GM19193 (cell line): ENCODE results near the gene PNLIPRP2.

ENCODE experiments used
- POLR2A ChIP-seq: IDR thresholded peaks from 4 replicates; pipeline ENCODE4 v1.6.1; 2011; ENCODE audit not compliant: insufficient read depth, insufficient read length; ENCODE audit errors: extremely low read depth

The PNLIPRP2 gene

DNA sequence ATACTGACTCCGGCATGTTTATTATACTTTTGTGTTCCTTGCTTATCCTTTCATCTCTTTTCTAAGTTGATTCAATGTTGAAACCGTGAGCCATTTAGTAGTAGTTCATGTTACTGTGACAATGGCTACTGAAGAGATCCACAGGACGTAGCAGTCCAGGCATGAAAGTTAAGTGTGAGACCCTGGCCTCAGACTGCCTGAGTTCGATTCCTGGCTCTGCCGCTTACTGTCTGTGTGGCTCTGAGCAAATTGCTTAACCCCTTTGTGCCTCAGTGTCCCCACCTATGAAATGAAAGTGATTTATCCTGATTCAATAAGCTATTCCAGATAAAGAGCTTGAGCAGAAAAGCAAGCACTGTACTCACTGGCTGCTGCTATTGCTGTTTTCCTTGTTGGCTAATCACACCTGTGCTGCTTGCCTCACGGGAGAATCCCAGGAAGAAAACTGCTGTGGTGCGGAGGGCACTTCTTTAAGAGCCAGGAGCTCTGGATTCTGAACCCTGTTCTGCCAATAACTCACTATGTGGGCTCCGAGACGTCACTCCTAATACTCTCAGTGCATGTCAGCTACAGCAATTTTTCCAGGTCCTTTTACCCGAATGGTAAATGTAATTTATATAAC, 38.4 kb downstream of the PNLIPRP2 start:
- TF ChIP-seq POLR2A = no peak

DNA sequence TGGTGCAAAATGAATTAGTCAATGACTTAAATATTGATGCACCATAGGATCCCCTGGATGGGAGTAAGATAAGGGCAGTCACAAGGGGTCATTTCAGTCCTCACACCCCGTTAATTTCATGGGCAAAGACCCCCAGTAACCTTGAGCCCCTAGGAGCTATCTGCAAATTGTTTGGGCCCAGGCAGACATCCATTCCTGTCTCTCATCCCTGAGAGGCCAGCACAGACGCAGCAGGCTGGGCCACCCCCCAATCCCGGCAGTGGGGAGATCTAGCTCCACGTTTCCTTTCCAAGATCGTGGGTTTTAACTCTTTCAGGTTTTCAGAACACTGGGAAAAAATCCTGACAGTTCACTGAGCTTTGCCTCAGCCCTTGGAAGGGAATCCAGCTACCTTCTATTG, 40.1 kb downstream of the PNLIPRP2 start:
- TF ChIP-seq POLR2A = no peak

DNA sequence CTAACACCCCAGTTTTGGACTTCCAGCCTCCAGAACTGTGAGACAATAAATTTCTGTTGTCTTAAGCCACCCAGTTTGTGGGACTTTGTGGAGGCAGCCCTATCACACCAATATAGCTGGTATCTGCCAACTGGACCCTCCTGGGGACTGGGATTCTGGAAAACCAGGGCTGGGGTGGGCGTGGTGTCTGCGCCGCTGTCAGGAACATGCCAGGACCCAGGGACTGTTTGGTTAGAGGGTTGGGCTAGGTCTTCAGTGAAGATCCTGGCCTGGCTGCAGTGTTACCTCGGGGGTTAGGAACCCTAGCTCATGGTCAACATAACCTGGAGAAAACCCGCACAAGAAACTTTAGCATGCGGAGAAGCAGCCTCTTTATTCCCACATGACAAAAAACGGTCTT, 42.6 kb downstream of the PNLIPRP2 start:
- no peak for TF ChIP-seq POLR2A

DNA sequence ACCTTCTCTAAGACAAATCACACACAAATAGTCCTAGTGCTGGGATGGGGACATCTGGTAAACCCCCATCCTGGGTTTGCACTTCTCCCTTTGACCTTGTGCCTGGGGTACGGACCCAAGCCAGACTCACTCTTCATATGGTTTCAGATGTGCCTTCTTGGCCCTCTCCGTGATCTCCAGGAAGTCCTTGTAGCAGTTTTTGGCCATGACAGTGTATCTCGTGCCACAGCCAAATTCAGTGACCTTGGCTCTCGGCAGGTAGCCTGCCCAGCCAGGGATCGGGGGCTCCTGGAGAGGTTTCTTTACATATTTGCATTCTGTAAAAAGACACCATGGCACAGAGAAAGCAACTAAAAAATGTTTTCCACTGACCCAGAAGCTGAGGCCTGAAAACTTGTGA, 43.9 kb downstream of the PNLIPRP2 start:
- TF ChIP-seq POLR2A = no peak

DNA sequence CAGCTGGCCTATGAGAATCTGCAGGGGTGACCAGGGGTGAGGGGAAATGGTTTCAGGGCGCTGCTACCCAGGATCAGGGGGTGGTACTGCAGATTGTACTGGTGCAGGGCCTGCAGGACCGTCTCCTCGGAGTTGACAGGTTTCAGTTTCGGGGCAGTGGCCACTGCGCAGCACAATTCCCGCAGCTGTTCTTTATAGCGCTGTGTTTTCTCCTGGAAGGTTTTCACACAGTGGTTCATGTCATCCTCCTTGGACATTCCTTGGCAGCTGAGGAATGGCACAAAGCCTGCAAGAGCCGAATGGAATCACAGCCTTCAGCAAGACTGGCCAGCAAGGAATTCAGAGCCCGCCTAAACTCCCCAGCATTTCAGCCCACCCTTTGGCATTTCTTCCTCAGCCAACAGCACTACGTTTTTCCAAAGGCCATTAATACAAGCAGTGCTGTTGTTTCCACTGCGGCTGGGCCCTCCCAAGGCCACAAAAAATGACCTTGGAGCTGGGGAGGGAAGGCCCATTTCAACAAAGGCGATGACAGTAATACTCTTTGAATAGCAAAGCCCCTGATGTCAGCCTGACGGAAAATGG, 44.9 kb downstream of the PNLIPRP2 start:
- TF ChIP-seq POLR2A = no peak

DNA sequence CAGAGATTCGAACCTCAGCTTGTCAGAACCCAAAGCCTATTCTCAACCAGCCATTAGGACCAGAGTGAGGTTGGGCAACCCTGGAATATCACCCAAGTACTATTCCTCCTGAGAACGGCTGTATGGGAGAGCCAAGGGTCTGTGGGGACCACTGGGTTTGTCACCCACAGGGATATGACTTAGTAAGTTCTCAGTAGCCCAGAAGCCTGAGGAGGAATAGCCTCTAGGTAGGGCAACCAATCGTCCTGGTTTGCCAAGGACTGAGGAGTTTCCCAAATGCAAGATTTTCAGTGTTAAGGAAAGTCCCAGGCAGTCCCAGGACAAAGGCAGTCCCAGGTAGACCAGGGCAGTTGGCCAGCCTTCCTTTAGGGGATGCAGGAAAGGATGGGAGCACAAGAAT, 46.7 kb downstream of the PNLIPRP2 start:
- no peak for TF ChIP-seq POLR2A

DNA sequence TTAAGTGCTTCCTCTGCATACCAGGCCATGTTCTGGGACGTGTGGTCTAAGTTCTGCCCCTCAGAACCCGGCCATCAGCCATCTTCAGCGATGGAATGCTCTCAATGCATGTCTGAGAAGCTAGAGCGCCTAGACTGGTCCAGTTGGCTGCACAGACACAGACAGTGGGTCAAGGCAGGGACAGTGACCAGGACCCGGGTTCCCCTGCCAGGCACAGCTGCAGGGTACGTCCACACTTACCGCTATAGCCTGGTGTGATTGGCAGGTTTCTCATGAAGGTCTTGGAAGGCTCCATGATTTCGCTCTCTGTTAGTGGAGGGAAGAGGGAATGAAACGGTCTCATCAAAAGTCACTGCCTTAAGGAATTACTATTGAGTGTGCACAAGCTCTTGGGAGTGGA, 47.3 kb downstream of the PNLIPRP2 start:
- no peak for TF ChIP-seq POLR2A

DNA sequence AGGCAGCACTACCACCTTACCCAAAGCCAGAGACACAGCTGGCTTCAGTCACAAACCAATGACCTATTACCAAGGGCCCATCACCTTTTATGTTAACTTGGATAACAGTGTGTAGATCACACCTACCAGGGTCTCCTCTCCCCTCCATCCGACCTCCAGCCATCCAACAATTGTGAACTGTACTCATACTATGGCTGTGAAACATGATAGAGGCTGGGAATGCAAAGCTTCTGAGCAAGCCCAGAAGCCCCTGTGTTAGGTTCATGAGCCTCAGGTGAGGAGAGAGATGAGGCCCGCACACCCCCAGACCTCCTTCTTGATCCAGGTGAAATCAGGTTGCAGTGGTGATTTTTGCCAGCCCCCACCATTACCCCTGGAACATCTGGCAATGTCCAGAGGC, 47.7 kb downstream of the PNLIPRP2 start:
- TF ChIP-seq POLR2A = no peak

DNA sequence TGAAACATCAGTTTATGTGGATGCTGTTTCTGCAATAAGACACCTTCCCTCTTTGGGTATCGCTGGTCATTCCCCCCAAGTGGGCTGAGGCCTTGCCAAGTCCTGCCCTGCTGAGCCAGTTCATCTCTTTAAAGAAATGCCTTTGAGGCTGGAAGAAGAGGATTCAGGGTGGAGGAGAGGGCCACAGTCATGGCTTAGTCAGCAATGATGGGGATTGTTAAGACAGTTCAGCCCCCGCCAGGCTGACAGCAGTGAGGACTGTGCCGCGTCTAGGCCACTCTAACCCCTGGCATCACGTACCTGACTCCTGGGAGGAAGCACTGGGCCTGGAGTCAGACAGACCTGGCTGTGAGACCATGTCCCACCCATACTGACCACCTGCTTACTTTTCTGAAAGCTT, 48.3 kb downstream of the PNLIPRP2 start:
- no peak for TF ChIP-seq POLR2A

DNA sequence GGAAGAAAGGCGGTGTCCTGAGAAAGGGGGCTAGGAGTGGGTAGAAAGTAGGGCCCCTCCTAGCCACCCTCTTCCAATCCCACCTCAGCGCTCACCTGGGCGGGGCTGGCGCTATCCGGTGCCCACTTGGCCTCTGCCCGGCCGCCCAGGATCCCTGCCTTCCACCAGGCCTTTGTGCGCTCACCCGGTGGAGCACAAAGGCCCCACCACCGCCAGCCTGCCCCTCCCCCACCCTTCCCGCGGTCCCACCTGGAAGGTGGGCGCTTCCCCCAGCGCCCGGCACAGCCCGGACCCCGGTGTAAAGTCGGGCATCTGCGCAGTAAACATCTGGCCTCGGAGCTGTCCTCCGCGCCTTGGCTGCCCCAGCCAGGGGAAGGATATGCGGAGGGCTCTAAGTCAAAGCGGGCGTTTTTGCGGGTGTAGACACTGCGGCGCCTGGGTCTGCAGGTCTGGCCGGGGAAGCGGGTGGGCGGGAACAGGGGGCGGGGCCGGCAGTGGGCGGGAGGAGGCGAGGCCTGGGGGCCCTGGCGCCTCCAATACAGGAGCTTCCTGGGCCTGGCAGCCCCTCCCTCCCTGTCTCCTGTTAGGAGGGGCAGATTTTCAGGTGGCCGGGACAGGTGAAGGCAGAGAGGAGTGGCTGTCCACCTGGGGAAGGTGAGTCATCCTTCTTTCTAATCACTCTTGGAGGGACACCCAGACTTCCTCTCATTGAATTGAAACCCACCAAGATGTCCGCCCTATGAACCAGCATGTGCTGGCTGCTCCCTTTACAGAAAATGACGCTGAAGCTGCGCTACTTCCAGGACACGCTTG, 49.3 kb downstream of the PNLIPRP2 start:
- TF ChIP-seq POLR2A = no peak

DNA sequence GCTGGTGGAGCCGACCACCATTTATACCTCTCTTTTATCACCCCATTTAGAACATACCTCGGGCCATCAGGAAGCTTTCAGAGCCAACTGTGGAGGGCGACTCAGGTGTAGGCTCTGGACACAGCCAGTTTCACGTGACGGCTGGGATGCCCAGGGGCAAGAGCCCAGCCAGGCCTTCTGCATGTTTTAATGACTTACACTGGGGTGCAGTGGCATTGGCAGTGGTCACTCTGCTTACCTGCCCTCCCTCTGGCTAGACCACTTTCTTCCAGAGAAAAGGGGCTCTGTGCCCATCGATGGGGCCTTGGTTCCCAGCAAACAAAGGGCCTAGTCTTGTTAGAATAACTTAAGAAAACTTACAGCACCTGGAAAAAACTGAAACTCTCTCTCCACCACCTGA, 50.0 kb downstream of the PNLIPRP2 start:
- no peak for TF ChIP-seq POLR2A

DNA sequence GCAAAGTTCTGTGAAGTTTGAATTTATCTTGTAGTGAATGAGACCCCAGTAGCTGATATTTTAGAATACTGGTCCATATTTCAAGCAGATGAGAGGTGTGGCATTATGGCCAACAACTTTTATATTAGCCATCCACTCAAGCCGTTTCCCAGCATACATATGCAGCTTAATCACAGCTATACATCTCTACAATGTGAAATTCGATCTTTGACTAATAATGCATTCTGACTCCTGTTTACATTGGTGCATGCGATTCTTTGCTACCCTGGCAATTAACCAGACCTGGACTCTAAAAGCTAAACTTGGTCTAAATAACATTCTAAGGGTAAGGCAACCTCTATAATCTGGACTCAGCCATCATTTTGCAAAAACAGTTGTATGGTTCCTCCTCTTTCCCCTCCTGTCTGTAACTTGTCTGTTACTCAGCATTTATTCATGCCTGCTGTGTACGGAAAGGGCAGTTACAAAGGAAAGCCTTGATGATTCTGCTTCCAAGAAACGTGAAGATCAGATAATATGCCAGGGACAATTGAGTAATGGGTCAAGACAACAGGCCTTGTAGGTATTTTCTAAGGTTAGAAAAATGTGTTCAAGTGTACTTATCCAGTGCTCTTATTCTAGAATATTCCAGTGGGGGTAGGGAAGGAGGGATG, 50.6 kb downstream of the PNLIPRP2 start:
- TF ChIP-seq POLR2A = no peak

DNA sequence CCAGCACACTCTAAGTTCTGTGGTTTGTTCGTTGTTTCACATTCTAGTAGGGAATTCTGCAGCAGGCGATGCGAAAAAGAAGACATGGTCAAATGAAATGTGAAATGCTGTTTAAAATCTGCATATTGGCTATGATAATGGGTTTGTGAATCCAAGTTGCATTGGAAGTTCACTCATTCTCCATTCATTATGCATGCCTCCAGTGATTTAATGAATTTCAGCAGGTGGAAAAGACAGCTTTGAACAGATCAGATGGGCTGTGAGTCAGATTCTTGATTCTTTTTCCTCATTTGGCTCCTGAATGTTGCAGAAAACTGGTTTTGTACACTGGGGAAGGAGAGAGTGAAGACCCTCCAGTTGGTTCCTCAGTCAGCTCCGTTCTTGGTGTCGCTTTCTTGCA, 52.1 kb downstream of the PNLIPRP2 start:
- no peak for TF ChIP-seq POLR2A

DNA sequence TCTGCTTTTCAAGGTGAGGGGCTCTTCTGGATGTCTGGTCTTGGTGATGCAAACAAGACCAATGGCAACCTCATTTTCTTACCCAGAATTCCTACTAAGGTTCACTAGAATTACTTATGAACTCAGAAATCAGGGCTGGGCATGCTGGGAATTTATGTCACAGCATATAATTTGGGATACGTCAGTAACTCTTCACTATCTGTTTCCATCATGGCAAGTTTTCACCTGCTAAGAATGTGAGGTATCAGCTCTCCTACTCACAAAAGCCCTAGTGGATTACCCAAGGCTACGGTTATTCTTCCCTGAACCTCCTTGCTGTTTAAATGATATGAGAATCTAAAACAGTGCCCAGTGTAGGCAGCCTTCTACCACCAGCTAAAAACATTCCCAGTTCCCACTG, 53.1 kb downstream of the PNLIPRP2 start:
- TF ChIP-seq POLR2A = no peak

DNA sequence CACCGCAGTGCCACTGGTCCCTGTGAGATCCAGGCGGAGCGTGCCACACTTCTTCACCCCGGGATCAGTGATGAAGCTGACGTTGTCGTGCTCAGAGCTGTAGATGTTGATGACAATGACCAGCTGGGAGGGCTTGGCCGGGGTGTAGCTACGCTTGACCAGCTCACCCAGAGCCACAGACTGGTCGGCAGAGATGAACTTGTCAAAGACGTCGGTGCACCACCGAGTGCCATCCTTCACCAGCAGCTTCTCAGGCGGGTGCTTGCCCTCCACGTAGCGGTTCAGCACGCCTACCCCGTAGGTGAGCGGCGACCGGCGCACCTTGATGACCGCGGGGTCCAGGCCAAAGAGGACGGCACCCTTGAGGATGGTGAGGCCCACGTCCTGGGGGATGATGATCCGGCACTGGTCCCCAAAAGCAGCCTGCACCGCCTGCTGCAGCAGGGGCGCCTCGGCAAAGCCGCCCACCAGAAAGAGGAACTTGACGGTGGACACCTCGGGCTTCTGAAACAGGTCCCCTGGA, 54.2 kb downstream of the PNLIPRP2 start:
- TF ChIP-seq POLR2A = no peak
